ENCODE results near the gene ACAD9. TPM values are rescaled to one million over a fixed set of nuclear protein-coding genes. Genes with fewer than 3 reads are reported as not detected.

The ACAD9 gene
- total and polyA plus RNA-seq, 9 of the 15 experiments (the other 6 are each of a cell fraction or from before 2014, with no cell fraction given) = 10.2 to 32.6 (median 22.8) TPM

GRCh38 chr3:128882719-128883118 lies 3.3 kb downstream of the ACAD9 start:
- Histone ChIP-seq H3K4me2 (ENCODE audit: insufficient read depth, low read length) (no peak overlapping the region), H3K27me3 (ENCODE audit: control insufficient read depth in 2 of 2, insufficient read depth in 2 of 2, low read length in 2 of 2) (no peaks in the 10 kb centered on the region), H3K4me1 (replicated peaks in 1 of 2; ENCODE audit: control insufficient read depth in 2 of 2, insufficient read depth in 2 of 2, low read length in 2 of 2) (peaks cover 6 to 12% of the 10 kb centered on the region in 2 experiments; a peak in 3 of 5 replicates), H2AFZ (ENCODE audit: low read depth, low read length) (no peak overlapping the region), H3K36me3 (ENCODE audit: control insufficient read depth, insufficient read depth, low read length) (peaks cover 52% of the 10 kb centered on the region; the same call in 2 of the 3 replicates), H3K9me3 (replicated peaks; ENCODE audit: control insufficient read depth, insufficient read depth, low read depth, low read length) (no peaks in the 10 kb centered on the region), H3K79me2 (ENCODE audit: control insufficient read depth, insufficient read depth, low read length) (peaks cover 59% of the 10 kb centered on the region), H3K27ac (ENCODE audit: extremely low read depth, low read depth, low read length) (no peak overlapping the region), H3K9ac (ENCODE audit: insufficient read depth in 1 of 2, low read depth in 2 of 2, low read length in 2 of 2) (no peak overlapping the region), H4K20me1 (replicated peaks; ENCODE audit: control insufficient read depth, insufficient read depth, low read length) (no peaks in the 10 kb centered on the region), H3K4me3 (no peak overlapping the region), H3K9me1 (ENCODE audit: control insufficient read depth, insufficient read depth, low read length) (no peaks in the 10 kb centered on the region)
- TF ChIP-seq DIDO1 (tag; IDR thresholded peaks at IDR 0.05; ENCODE audit: low read depth) = no peak
- TF ChIP-seq NONO (IDR thresholded peaks at IDR 0.05; ENCODE audit: low read depth in 2 of 2, low read length in 1 of 2) = no peak
- in situ Hi-C loops (cut with MboI) (no loop called here), intact Hi-C loops (cut with micrococcal nuclease) (no loop called here)
- WGBS (ENCODE audit: insufficient coverage, low coverage, missing lambda C conversion rate) = 22% methylated on average over 1 of the region's 1 CpG
- BruUV-seq (replicated peaks) = no TSS peak
- POLR2A ChIA-PET = interaction anchor here (0.7 kb wide), 1 partner anchor 10 kb away, joined by 3 read pairs; no protein-coding TSS in a partner anchor
- ATAC-seq (no peak), FAIRE-seq (no peak), DNase-seq (ENCODE audit: extremely low read depth in 1 of 4, low spot score in 3 of 4) (no peak)
- CTCF ChIA-PET (ENCODE audit: low intra/inter-chr PET ratio) = no interaction called here

GRCh38 chr3:128884992-128885391 lies 5.6 kb downstream of the ACAD9 start:
- POLR2A ChIA-PET = no interaction called here
- H3K9me1 ChIP-seq (ENCODE audit: control insufficient read depth, insufficient read depth, low read length) = no peaks in the 10 kb centered on the region
- CTCF ChIA-PET (ENCODE audit: low intra/inter-chr PET ratio) = no interaction called here
- no peaks in the 10 kb centered on the region for H3K9me3 ChIP-seq (replicated peaks; ENCODE audit: control insufficient read depth, insufficient read depth, low read depth, low read length)
- no peak overlapping the region for H3K9ac ChIP-seq (ENCODE audit: insufficient read depth in 1 of 2, low read depth in 2 of 2, low read length in 2 of 2)
- no peaks in the 10 kb centered on the region for H4K20me1 ChIP-seq (replicated peaks; ENCODE audit: control insufficient read depth, insufficient read depth, low read length)
- H3K79me2 ChIP-seq (ENCODE audit: control insufficient read depth, insufficient read depth, low read length) = peaks cover 38% of the 10 kb centered on the region
- H2AFZ ChIP-seq (ENCODE audit: low read depth, low read length) = no peak overlapping the region
- DNase-seq (ENCODE audit: extremely low read depth in 1 of 4, low spot score in 3 of 4) = no peak
- peaks cover 62% of the 10 kb centered on the region; the same call in 2 of the 3 replicates for H3K36me3 ChIP-seq (ENCODE audit: control insufficient read depth, insufficient read depth, low read length)
- WGBS (ENCODE audit: insufficient coverage, low coverage, missing lambda C conversion rate) = 100% methylated on average over 1 of the region's 1 CpG
- in situ Hi-C loops (cut with MboI) = no loop called here
- H3K27me3 ChIP-seq (ENCODE audit: control insufficient read depth in 2 of 2, insufficient read depth in 2 of 2, low read length in 2 of 2) = no peaks in the 10 kb centered on the region
- H3K4me2 ChIP-seq (ENCODE audit: insufficient read depth, low read length) = no peak overlapping the region
- BruUV-seq (replicated peaks) = no TSS peak
- no peak overlapping the region for H3K4me3 ChIP-seq
- H3K27ac ChIP-seq (ENCODE audit: extremely low read depth, low read depth, low read length) = no peak overlapping the region
- no peak for FAIRE-seq
- intact Hi-C loops (cut with micrococcal nuclease) = no loop called here
- no peak for ATAC-seq
- peaks cover 0 to 12% of the 10 kb centered on the region in 2 experiments; a peak in 2 of 5 replicates for H3K4me1 ChIP-seq (replicated peaks in 1 of 2; ENCODE audit: control insufficient read depth in 2 of 2, insufficient read depth in 2 of 2, low read length in 2 of 2)
- TF ChIP-seq MEF2D (tag; conservative IDR thresholded peaks at IDR 0.05; ENCODE audit: low read depth) (no peak), HLTF (IDR thresholded peaks at IDR 0.05) (no peak), WHSC1 (IDR thresholded peaks at IDR 0.05; ENCODE audit: low read length) (no peak), ZNF408 (CRISPR knock-in tag; IDR thresholded peaks at IDR 0.05; ENCODE audit: low read depth) (no peak)
